Midbrain (tissue), 1 donor: ENCODE measurements around the gene SYTL1.
"Not testable (repeated sequence)": the region's sequence is repeated elsewhere in the genome, so short reads cannot be mapped to it uniquely, and the experiment has no call there.

Experiments
- DNase-seq: peaks from one replicate; lab custom pipeline; 2025; lab: John Stamatoyannopoulos, UW

SYTL1 gene

GRCh38 chr1:27384797-27385196, 43.0 kb downstream of the SYTL1 start:
- DNase-seq = not testable (repeated sequence)

GRCh38 chr1:27388337-27389005, 46.6 kb downstream of the SYTL1 start:
- DNase-seq = no peak

GRCh38 chr1:27391511-27392095, 49.8 kb downstream of the SYTL1 start:
- DNase-seq = peak; percentile 36

- DNase-seq = peak; percentile 90
Observed at GRCh38 chr1:27392096-27392777, 50.4 kb downstream of the SYTL1 start, which contains the start of gene GPR3. Gene GPR3 (plus strand): TSS chr1:27392622. CDS start chr1:27393799, 1,177 bp downstream.

GRCh38 chr1:27392778-27393635, 51.2 kb downstream of the SYTL1 start:
- no peak for DNase-seq

GRCh38 chr1:27393641-27394281, 51.9 kb downstream of the SYTL1 start:
- no peak for DNase-seq

- DNase-seq = no peak
Observed at GRCh38 chr1:27394282-27394658, 52.4 kb downstream of the SYTL1 start.

- DNase-seq = no peak
Observed at GRCh38 chr1:27394925-27395324, 53.1 kb downstream of the SYTL1 start.

GRCh38 chr1:27395441-27396195, 53.8 kb downstream of the SYTL1 start:
- DNase-seq = peak; percentile 65

GRCh38 chr1:27397110-27397509, 55.3 kb downstream of the SYTL1 start:
- DNase-seq = no peak

- DNase-seq = no peak
Observed at GRCh38 chr1:27397749-27398148, 55.9 kb downstream of the SYTL1 start.

- DNase-seq = no peak
Observed at GRCh38 chr1:27398405-27399149, 56.8 kb downstream of the SYTL1 start.

GRCh38 chr1:27399251-27400025, 57.6 kb downstream of the SYTL1 start:
- DNase-seq = no peak

- no peak for DNase-seq
Observed at GRCh38 chr1:27400082-27400962, 58.5 kb downstream of the SYTL1 start.

- DNase-seq = no peak
Observed at GRCh38 chr1:27400963-27401341, 59.1 kb downstream of the SYTL1 start.

GRCh38 chr1:27402349-27402754, 60.5 kb downstream of the SYTL1 start:
- DNase-seq = peak; percentile 45

- DNase-seq = peak; percentile 26
Observed at GRCh38 chr1:27403065-27403726, 61.4 kb downstream of the SYTL1 start.
